GM19328 (cell line): ENCODE data around the gene ATP8B1.
"Not testable (repeated sequence)": the region's sequence is repeated elsewhere in the genome, so short reads cannot be mapped to it uniquely, and the experiment has no call there.

Experiments
- ATAC-seq: cut with Tn5 transposase; IDR thresholded peaks from one replicate; pipeline ENCODE4 v1.9.1; 2021; ENCODE audit warnings: mild to moderate bottlenecking, moderate library complexity; ENCODE audit not compliant: unreplicated experiment

Gene ATP8B1

DNA sequence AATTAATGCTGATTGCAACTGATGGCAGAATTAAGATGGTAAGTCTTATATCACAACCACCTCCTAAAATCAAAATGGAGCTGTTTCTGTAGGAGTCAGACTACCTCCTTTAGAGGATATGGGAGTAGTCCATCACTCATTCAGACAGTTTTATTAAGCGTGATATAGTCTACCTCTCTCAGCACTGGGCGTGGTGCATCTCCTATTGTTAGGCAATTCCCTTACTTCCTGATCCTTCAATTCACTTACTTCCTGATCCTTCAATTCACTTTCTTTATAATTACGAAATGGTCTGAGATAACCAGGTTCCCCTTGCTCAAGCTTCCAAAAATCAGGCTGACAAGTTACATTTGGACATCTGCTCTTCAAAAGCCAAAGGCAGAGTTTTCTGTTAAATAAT is 31.9 kb downstream of the ATP8B1 start:
- ATAC-seq: no peak

DNA sequence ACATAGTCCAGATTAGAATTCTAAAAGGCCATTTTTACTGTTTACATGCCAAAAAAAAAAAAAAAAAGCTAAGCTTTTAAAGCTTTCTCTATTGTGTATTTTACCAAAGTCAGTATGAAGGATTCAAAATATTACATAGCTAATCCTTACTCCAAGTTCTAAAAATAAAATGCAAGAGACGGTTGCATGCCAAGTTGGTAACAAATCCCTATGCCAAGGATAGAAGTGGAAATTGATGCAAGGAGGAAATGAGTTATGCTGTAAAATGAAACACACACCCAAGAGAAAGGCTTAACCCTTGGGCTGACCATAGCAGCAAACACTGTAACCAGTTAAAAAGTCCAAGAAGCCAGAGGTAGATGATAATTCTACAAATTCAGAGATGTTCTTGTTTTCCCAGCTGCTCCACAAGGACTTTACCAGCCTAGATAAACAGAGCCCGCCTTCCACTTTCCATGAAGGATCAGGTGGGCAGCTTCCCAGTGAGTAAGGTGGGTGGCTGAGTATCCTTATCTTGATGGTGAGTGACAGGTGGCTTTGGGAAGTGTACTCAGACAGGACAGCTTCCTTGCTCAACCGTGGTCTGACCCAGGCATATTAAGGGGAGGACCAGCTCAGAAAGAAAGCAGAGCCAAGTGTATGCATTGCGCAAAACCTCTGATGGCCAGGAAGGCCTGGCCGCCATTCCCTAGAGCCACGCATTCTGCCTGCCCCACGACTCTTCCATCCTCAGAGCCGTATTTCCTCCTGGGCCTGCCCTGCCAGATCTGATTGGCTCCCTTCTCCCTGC is 34.4 kb downstream of the ATP8B1 start:
- ATAC-seq: no peak

DNA sequence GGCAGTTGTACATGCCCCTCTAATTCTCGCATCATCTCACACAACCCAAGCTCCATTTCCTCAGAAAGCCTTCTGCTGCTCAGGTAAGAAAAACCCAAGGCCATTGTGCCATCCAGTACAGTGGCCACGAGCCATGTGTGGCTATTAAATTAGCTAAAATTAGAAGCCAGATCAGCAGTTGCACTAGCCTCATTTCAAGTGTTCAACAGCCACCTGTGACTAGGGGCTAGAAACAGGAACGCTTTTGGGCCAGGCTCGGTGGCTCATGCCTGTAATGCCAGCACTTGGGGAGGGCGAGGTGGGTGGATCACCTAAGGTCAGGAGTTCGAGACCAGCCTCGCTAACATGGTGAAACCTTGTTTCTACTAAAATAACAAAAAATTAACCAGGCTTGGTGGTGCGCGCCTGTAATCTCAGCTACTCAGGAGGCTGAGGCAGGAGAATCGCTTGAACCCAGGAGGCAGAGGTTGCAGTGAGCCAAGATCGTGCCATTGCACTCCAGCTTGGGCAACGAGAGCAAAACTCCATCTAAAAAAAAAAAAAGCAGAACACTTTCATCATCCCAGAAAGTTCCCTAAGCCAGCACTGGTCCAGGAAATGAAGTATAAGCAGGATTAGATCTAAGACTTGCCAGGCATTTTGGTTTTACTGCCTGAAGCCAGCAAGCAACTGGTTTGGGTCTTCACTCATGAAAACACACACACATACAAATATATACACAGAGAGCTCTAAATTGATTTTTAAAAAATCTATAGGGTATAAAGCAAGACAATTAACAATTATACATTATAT is 35.7 kb downstream of the ATP8B1 start:
- ATAC-seq: no peak

DNA sequence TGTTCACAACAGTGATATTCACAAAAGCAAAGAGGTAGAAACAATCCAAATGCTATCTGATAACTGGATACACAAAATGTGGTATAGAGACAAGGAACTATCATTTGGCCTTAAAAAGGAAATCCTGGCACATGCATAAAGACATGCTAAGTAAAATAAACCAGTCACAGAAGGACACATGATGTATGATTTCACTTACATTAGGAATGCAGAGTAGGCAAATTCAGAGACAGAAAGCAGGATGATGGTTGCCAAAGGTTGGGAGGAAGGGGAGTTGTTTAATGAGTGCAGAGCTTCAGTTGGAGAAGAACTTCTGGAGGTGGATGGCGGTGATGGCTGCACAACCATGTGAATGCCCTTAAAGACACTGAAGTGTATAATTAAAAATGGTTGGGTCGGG is 38.1 kb downstream of the ATP8B1 start:
- no peak for ATAC-seq

DNA sequence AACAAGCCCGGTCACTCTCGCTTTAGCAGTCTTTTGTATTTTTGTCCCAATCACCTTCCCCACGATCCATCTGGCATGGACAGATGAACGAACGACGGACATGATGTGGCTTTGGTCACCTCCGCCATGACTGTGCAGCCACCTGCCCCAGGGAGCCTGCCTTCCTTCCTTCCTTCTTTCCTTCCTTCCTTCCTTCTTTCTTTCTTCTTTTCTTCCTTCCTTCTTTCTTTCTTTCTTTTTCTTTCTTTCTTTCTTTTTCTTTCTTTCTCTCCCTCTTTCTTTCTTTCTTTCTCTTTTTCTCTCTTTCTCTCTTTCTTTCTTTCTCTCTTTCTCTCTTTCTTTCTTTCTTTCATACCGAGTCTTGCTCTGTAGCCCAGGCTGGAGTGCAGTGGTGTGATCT is 39.0 kb downstream of the ATP8B1 start:
- ATAC-seq: no peak

DNA sequence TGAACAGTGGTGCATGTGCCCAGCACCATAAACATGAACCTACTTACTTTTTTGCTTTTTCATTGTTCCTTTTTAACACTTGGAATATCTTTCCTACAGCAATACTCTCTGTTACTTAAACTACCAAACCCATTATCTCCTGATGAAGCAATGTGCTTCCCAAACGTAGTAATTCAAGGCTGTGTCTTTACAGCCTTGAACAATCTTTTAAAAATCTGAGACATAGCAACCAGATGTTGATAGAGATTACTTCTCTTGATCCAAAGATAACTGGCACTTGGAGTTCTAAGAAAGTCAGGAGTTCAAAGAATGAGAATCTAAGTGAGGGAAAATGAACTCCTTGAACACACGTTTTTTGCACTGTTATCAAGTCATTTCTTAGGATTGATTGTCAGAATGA is 40.4 kb downstream of the ATP8B1 start:
- no peak for ATAC-seq

DNA sequence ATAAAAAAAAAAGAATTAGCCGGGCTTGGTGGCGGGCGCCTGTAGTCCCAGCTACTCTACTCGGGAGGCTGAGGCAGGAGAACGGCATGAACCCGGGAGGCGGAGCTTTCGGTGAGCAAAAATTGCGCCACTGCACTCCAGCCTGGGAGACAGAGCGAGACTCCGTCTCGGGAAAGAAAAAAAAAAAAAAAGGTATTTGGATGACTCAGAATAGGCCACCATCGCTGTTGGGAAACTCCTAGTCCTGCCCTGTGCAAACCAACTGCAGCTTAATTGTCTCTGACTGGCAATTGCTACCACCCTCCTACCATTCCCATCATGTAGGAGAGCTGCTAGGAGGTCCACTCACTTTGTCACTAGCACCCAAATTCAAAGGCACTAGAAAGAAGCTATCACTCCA is 43.5 kb downstream of the ATP8B1 start:
- ATAC-seq: no peak

DNA sequence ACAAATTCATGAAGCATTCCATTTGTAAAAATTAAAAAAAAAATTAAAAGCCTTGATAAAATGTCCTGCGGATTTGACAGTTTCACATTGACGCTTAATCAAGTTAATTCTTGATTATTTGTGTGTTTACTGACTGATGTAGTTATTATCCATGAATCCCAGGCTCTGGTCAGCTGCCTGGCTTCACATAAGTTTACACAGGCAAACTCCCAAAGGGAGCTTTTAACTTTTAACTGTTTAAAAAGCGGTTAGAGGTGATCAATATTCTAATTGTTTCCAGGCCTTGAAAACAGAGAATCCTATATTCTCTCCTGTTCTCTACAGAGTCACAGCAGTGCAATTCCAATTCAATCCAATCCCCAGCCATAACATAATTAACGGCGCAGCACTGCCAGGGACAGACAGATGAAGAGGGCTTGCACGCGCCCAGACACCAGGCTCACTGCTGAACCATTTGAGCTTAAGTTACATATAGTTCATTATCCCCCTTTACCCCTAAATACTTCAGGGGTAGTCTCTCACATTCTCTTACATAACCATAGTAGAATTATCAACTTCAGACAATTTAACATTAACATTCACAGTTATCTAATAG is 47.5 kb downstream of the ATP8B1 start:
- ATAC-seq: no peak

DNA sequence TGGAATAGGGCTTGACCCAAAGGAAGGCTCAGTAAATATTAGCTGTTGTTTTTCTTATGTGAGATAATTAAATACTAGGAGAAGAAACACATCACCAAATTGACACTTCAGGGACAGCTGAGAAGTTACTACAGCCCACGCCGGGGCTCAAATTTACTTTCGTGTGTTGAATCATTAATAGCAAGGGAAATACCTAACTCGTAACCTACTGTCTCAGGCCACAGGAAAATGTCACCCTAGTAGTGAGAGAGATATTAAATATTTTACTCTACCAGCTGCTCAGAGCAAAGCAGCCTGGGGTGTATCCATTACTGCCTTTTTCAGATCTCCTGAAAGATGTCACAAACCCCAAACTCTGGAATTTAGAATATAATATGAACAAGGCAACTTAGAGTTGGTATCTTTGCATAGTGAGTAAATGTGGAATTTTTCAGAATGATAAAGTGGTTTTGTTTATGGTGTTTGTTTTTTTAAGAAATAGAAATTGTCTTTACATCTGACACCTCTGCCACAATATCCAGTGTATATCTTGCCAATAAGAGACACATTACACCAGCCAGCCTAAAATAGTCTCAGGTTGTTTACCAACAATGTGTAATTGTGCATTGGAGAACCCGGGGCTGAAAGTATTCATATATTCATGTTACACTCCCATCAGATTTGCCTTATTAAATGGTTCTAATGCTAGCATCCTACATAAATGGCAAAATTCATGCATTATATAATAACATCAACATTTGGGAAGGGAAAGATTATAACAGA is 48.4 kb downstream of the ATP8B1 start:
- ATAC-seq: peak; percentile 55

DNA sequence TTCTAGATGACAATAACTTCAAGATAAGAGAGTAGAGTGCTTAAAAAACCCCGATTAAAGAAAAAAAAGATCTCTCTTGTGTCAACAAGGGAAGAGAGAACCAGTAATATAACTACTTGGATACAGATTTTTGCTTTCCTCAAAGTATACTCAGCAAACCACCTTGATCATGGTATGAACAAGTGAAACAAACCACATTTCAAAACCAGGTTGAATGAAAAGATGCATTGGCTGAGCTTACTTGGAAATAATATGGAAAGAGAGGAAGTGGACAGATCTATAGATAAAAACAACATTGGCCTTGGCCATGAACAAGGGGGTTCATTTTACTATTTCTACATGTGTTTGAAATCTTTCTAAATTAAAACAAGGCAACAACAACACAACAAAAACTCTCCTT is 50.1 kb downstream of the ATP8B1 start:
- no peak for ATAC-seq

DNA sequence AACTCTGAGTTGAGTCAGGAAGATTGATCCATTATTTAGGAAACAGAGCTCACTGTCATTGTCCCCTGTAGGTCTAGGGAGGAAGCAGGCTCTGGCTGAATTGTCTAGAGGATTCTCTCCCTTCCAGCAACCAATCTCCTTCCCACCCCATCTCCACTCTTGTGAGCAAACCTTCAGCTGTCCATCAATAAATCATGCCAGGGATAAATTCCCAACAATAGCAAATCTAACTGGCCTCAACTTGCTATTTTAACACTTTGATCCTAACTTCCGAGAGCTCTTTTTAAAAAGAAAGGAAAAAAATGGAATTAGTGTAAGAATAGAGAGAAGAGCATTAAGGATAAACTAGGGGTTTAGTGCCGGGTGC is 53.5 kb downstream of the ATP8B1 start:
- ATAC-seq: no peak

DNA sequence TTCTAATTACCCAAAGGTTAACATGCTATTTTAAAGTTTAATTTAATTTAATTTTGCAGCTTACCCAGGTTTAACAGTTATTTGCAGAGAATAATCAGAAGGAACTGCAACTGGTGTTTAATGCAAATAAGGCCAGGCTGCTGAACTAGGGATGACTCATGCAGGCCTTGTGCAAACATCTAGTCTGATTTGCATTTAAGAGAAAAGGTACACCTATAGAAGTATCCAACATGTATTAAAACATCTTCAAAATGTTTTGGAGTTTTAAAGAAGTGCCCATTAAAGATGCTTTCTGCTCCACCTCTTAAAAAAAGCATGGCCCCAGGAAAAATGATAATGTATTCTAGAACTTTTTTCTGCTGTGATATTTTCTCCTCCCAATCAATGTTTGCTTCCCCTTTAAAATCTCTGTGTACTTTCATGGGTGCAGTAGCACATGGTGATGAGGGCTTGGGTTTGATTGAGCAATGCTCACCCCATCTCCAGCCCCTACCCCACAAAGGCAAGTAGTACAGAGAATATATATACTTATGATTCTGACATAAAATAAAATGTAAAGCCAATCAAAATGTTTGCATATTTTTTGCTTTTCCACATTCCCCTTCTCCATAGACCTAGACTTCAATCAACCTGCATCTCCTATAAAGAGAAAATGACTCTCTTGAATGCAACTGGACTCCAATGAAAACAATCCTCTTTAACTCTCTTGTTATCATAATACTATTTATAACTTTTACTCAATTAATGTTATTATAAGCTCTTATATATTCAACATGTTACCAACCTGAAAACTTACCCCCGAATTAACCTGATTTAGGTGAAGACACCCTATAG is 54.1 kb downstream of the ATP8B1 start:
- peak; percentile 92 for ATAC-seq

DNA sequence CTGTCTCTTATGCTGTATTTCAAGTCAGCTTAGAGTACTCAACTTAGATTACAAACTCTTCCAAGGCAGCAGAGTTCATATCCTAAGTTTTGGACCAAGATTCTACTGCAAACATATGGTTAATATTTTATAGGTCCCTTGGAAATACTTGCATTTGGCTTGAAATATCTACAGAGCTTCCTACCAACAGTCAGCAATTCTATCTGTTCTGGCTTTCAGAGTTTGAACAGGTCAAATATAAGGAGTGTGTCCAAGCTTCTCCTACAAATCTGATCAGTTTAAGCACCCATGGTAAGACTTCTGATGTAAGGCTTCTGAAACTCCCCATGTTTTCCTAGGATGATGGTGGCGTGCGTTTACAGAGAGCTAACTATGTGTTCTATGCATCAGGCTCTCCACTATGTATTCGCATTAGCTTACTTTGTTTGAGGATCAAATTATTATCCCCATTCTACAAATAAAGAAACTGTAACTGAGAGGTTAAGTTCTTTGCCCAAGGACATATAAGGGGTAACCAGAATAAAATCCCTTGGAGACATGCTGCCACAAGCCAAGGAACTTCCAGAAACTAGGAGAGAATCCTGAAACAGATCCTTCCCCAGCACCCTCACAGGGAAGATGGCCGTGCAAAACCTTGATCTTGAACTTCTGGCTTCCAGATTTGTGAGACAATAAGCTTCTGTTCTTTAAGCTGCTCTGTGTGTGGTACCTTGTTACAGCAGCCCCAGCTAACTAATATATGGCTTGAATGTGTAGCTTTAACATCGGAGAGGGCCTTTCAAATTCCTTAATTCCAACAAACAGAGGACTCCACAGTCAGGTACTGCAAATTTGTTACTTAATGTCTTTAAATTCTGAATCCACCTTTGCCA is 55.1 kb downstream of the ATP8B1 start:
- no peak for ATAC-seq

DNA sequence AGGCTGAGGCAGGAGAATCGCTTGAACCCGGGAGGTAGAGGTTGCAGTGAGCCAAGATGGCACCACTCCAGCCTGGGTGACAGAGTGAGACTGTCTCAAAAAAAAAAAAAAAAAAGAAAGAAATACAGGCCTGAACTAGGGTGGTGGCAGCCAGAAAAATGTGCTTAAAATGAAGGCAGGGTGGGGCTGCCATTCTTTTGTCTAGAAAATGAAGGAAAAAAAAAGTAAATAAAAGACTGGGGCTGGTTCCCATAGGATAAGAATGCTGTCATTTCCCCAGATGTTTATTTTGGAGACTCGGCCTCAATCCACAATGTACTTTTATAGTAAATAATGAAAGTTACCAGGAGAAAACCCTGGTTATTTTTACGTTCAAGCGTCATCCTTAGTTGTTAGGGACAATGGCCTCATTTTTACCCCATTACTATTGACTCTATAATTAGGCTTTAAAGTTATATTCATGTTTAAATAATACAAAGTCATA is 58.9 kb downstream of the ATP8B1 start:
- ATAC-seq: no peak

DNA sequence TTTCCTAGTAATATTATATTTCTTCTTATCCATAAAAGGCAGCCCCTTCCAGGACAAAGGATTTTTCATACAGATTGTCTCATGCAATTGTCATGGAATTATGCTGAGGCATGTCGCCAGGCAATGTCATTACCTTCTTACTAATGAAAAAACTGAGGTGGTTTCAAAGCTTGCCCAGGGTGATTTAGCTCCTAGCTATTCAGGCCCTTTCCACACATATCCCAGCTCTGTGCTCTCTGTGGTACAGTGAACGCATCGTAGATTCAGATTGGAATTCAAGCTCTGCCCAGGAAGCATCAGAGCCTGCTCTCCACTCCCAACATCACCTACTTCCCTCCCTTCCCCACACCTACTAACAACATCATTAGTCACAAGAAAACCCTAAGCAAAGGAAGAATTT is 60.1 kb downstream of the ATP8B1 start:
- no peak for ATAC-seq

DNA sequence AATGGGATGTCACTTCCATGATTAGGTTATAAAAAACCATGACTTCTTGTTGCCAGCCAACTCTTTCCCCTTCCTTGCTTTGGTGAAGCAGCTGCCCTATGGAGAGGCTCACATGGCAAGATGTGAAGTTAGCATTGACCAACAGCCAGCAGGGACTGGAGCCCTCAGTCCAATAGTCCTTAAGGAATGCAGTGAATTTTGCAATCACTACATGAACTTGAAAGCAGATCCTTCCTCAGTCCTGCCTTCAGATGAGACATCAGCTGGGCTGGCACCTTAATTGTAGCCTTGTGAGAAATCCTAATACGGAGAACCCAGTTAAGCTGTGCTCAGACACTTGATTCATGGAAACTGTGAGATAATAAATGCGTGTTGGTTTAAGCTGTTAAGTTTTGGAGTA is 61.8 kb downstream of the ATP8B1 start:
- ATAC-seq: no peak

DNA sequence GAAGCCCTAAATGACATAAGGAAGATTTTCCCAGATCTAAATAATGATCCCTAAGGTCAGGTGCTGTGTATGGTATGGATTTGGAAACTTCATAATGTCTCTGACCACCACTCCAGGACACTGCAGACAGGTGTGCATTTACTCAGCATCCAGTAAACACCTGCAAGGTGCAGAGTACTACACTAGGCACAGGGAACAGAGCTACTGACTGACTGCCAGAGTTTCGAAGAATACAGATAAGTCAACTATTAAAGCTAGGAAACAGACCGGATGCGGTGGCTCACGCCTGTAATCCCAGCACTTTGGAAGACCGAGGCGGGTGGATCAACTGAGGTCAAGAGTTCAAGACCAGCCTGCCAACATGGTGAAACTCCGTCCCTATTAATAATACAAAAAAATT is 65.0 kb downstream of the ATP8B1 start:
- no peak for ATAC-seq

DNA sequence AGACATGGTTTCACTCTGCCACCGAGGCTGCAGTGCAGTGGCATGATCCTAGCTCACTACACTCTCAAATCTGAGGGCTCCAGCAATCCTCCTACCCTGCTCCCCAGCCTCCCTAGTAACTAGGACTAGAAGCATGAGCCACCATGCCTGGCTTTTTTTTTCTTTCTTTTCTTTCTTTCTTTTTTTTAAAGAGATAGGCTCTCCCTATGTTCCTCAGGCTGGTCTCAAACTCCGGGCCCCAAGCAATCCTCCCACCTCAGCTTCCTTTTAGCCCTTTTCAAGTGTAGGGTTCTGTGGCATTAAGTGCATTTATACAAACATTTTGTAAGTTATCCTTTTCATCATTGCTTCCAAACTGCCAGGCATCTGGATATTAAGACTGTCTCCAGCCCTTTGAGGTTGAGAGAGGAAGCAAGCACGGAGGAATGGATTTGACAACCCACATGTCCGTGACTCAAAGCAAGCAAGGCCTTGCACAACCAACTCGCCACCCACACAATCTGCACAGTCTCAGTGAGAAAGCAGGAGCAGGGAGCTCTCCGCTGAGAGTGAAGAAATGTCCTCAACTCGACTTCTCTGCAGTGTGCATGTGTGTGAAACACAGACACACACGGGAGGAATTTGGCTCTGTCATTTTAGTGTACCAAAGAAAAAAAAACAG is 65.6 kb downstream of the ATP8B1 start:
- ATAC-seq: no peak

DNA sequence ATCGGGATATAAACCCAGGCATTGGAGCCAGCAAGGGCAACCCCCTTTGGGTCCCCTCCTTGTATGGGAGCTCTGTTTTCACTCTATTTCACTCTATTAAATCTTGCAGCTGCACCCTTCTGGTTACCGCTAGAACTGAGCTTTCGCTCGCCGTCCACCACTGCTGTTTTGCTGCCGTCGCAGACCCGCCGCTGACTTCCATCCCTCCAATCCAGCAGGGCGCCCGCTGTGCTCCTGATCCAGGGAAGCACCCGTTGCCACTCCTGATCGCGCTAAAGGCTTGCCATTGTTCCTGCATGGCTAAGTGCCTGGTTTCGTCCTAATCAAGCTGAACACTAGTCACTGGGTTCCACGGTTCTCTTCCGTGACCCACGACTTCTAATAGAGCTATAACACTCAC is 68.1 kb downstream of the ATP8B1 start:
- ATAC-seq: not testable (repeated sequence)
